Inflammatory macrophage treated with lipopolysaccharide for 1 hour (primary cell): Measurements from ENCODE around the gene VIPR2.

Experiments
- DNase-seq, 2 donors: peaks; one replicate each; pipeline ENCODE4 v3.0.0-alpha.2; 2020 to 2022

Gene VIPR2

DNA sequence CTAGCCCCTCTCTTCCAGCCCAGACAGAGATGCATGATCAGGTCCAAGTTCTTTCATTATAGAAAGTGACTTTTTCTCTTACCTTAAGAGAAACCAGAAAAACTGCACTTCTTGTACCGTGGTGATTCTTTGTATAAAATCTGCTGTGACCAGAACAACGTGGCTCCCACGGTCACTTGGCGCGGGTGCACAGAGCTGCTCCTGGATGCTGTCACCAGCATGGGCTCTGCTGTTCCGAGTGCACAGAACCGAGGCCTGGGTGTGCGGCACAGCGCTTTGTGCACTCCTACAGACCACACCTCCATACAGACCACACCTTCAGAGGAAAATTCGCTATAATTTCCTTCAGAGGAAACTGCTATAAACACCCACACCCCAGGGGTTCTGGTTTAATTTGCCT lies 26.0 kb downstream of the VIPR2 start:
- no peak for DNase-seq

DNA sequence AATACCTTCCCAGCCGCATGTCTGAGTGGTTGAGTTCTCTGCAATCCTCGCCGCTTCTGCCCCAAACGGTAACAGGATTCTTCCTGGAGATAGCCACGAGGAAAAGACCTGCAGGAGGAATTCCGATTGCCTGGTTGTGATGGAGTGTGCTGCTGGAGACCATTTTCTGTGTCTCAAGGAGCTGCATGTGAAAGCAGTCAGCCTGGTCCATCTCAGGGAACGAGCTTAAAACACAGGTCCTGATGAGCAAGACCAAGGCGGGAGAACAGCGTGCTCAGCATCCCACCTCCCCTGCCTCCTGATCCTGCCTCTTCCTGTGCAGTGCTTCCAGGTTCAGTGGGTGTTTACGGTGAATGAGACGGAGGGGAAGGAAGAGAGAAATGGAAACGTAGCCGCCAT lies 26.5 kb downstream of the VIPR2 start:
- DNase-seq, result no peak

DNA sequence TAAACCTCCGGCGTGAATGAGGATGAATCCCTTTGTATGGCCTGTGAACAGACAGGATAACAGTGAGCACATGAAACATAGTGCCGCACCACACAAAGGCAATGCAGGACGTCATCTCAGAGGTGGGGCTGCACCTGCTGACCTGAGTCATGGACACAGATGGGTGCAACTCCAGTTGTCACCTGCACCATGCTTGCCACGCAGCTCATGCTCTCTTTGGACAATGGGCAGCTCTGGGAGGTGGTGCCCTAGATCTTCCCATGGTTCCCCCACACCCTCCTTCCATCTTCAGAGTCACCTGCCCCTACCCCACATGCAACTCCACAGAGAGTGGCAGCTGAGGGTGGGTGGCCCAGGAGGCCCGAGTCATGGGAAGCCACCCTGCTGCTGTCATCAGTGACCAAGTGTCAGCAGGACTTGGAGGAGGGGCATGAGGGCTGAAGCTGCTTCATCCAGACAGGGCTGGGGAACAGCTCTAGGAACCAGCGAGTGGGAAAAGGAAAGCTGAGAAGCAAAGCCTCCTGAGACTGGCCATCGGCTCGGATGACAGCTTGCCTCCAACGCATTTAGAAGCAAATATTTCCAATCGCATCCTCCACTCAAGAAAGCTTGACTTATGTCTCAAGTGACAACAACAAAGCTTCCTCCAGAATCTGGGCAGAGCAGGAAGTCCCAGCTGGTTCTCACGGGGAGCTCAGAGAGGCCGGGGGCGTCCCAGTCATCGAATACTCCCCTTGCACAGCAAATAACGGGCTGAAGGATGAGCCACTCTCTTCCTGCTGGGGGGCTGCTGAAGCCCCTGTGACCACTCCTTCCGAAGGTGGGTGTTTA lies 27.1 kb downstream of the VIPR2 start:
- DNase-seq, result no peak

DNA sequence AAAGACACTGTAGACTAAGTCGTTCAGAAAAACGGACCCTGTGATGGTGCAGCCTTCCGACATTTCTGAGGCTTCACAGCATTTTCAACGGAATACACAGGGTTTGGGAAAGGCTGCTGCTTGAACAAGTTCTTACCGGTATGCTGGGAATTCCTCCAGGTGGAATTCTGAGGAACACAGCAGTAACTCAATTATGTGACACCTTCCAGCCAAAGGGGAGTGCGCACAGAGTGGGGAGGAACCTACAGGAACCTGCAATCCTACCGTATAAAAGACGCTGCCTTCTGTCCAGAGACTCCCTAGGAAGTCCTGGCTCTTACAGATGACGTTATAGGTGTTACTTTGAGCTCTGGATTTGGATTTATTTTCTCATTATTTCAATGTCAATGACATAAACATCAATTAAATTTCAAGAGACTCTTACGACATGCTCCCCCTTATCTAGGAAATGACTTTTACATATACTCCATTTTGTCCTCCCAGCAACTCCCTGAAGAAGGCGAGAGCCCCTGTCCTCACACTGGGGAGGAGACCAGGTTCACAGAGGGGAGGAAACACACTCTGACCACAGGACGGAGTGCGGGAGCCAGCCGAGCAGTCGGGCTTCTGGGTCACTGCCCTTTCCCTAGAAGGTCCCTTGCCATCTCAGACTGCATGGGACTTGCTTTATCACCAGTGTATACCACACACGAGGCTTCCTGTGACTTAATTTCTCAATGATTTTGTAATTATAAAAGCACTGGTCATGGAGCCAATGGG lies 27.9 kb downstream of the VIPR2 start:
- DNase-seq, result no peak

DNA sequence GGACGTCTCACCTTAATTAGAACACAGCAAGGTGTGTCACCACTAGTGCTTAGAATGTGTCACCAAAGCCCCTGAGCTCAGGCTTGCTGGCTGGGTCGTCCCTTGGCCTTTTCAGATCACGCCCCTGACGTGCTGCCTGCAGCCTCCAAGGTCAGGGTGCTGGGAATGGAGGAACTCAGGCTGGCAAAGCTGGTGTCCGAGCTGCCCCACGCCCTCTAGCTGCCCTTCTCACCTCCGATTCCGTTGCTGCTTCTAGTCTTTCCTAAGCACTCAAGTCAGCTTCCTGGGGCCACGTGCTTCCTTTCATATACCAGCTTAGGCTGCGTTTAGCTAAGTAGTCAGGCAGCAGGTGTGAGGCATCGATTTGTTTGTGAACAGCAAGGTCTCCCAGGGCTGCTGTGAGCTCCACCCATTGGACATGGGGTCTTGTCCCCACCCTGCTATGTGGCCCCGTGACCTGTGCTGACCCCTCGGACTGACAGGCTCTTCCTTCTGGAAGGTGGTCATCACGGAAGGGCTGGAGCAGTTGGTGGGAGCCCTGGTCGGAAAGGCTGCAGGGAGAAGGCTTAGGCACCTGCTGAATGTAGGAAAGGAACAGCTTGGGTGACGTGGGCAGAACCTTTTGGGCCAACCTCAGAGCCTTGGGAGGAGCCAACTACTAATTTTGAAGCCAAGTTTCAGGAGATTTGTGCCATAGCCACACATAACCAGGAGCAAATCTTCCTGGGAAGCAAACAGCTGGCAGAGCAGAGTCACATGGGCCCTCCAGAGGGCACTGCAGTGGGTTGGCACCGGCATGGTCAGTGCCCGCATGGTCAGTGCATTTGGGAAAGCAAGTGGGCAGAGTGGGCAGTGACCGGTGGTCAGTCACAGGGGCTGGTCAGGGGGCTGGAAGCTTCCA lies 28.8 kb downstream of the VIPR2 start:
- no peak for DNase-seq

DNA sequence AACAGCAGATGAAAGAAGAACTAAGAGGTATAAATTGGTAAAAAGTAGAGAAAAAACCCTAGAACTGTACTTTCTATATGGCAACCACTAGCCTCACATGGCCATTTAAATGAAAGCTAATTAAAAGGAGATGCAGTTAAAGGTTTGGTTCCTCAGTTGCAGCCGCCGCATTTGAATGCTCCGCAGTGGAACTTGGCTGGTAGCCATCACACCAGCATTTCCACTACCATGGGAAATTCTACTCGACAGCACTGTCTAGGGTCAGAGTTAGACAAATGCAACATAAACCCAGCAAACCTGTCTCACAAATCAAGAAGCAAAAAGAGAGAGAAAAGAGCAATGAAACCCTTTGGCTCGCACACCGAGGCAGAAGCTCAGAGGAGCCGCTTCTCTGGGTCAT lies 29.7 kb downstream of the VIPR2 start:
- no peak for DNase-seq

DNA sequence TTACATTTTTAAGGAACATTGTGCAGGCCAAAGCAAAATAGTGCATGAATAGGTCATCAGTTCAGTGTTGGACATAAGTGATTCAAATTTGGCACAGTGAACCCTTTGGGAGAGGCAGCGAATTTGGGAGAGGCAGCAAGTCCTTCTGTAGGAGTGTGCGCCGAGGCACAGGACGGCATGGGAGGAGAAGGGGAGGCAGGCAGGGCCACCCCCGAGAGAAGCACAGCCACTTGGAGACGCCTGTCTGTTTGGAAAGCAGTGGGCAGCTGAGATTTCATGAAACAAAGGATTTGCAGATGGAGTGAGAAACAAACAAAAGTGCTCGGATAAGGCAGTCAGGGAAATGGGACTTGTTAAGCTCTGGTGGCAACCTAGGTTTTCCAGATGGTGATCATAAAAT lies 30.6 kb downstream of the VIPR2 start:
- DNase-seq, result no peak

DNA sequence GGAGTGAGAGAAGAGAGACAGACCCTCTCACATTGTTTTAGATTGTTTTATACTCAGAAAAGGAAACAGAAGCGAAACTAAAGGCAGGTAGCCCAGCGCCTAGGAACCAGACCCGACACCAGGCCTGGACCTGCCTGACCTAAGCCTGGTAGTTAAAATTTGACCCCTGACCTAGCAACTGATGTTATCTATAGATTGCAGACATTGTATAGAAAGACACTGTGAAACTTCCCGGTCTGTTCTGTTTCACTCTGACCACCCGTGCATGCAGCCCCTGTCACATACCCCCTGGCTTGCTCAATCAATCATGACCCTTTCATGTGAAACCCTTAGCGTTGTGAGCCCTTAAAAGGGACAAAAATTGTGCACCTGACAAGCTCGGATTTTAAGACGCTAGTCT lies 31.6 kb downstream of the VIPR2 start:
- DNase-seq, result no peak

DNA sequence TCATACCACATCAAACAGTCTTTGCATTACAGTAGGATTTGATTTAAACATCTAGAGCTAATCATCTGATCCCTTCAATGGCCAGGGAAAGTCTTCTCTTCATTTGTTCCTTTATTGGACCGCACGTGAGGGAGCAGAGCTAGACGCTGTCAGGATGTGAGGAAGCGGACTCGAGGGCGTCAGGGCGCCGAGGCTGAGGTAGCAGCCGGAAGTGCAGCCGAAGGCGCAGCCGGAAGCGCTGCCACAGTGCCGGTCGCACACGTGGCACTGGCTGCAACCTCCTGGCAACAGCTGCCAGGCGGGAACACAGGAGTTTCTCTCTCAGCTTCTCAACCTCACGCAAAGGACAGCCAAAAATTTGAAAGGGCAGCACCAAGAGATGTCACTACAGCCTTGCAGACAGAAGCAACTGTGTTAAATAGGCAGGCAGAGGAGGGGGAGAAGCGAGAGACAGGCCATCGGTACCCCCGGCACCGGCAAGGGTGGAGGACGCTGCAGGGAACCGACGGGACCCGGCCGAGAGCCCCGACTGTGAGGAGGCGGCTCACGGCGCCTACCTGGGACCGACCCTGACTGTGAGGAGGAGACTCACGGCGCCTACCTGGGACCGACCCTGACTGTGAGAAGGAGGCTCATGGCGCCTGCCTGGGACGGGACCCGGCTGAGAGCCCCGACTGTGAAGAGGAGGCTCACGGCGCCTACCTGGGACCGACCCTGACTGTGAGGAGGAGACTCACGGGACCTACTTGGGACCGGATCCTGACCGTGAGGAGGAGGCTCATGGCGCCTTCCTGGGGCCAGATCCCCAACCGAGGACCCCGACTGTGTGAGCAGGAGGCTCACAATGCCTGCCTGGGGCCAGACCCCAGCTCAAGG lies 32.3 kb downstream of the VIPR2 start:
- no peak for DNase-seq

DNA sequence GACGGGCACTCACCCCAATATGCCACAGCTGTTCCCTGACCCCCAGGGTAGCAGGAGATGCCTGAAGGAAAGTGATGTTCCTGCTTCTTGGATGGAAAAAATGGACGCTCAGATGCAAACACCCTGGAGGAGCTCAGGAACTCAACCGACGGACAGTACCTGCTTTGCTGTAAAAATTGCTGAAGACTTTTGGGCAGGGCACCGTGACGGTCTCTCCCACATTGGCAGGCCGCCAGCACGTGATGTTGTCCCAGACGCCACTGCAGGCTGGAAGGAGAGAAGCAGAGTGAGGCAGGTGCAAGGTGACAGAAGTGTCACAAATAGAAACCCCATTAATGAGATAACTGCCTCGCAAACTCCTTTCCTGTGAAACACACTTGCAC lies 35.0 kb downstream of the VIPR2 start:
- no peak for DNase-seq

DNA sequence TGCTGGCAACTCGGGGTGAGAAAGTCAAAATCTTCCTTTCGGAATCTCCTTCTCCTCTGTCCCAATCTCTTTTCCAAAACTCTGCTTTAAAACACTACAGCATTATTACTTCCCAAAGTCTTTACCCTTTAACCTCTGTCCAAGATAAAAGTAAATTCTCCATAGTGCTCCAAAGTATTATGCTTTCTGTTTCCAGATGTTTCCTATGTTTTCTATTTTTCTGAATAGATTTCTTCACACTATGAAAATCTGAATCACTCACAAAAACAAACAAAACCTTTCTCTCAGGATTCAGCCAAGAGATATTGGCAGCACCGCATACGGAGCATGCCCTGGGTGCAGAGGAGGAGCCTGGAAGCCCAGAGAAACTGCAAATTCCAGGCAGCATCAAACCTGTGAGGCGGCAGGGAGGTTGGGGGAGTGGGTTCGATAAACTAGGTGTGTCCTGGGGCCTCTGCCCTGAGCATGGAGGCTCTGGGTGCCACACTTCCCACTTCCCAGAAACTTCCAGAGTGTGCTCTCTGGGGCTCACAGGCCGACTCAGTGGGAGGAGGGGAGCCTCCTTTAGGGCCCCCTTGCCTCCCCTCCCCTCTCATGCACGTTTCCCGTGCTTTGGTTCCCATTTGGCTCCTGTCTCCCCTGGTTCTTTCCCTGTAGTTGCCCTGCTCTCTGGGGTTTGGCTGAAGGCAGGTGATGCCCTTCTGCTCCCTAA lies 35.6 kb downstream of the VIPR2 start:
- no peak for DNase-seq

DNA sequence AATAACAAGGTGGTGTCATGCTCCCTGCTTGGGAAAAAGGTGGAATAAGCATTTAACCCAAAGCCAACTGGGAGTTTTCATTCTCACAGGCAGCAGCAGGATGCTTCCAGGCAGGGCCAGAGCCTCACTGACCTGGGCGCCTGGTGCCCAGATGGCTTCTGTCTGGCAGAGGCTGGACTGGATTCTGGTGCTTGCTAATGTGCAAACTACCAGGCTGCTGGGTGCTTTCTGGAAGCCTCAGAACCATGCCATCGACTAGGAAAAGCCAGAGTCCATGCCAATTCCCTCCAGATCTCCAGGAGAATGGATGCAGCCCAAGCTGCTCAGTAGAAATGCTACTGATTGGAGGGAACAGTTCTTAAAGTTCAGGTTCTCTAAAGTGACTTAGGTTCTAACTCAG lies 36.2 kb downstream of the VIPR2 start:
- no peak for DNase-seq

DNA sequence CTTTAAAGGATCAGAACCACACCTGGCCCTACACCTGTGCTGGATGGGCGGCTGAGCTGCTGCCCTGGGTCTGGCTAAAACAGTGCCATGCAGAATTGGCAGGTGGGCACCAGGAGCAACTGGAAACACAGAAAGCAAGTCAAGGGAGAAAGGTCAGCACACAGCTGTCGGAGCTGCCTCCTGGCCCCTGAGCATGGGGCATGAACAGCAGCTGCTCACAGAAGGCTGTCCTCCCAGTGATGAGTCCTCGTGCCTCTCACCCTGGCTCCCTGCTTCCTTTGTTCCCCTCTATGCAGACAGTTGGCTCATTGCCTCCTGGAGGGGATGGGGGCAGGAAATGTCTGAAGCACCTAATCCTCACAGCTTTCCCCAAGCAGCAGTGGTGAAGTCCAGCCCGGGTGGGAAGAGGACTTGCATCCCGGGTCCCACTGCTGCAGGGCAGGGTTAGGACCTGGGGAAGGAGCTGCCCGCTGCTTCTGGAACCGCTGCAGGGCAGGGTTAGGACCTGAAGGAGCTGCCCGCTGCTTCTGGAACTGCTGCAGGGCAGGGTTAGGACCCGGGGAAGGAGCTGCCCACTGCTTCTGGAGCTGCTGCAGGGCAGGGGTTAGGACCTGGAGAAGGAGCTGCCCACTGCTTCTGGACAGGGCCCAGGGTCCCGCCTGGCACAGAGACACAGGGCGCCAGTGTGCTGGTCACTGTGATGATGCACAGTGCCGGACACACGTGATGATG lies 37.3 kb downstream of the VIPR2 start:
- DNase-seq, result no peak

DNA sequence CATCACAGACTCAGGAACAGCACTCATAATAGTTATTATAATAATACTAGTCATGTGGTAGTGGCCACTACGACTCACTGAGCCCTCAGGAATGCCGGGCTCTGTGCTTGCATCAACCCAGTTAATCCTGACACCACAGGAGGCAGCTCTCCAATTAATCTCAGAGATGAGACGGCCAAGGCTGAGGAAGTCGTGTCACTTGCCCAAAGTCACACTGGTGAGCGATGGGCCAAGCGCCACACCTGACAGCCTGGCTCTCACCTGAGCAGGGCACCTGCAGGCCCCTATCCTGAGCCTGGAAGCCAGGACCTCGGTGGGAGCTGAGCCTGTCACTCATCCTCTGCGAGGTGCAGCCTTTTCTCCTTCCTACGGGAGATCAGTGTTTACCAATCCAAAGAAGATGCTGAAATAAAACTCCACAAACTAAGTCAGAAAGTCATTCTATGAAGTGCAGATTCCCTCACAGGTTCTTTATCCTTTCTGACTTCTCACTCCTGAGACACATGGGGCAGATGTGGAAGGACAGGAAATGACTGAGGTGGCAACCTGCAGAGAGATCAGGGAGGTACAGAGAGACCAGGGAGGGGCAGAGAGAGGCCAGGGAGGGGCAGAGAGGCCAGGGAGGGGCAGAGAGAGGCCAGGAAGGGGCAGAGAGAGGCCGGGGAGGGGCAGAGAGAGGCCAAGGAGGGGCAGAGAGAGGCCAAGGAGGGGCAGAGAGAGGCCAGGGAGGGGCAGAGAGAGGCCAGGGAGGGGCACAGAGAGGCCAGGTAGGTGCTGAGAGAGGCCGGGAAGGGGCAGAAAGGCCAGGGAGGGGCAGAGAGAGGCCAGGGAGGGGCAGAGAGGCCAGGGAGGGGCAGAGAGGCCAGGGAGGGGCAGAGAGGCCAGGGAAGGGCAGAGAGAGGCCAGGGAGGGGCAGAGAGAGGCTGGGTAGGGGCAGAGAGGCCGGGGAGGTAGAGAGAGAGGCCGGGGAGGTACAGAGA lies 38.5 kb downstream of the VIPR2 start:
- DNase-seq, result no peak

DNA sequence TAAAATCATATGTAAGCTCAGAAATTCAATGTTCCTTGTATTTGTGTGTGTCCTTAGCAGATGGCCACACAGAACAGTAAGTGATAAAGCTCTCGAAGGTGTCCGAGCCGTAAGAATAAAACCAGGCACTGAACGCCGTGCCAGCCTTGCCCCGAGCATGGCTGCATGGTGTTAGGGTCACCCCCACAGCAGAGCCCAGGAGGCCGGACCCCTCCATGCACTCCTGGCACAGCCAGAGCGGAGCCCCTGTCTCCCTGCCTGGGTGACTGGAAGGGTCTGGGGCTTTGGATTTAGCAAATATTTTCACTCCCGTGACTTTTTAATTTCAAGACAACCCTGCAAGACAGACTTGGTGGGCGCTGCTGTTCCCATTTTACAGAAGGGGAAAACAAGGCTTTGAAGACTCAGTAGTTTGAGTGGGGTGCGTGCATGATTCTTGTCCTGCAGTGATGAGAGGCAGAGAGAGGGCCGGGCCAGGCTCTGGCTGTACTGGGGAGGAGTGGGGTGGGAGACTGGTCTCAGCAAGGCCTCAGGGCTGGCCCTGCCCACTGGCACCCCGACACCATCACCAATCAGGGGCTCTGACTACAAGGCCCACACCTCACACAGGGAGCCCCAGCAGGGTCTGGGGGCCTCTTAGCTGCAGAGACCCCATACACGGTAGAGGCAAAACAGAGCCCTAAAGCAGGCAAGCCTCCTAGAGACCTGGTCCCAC lies 39.4 kb downstream of the VIPR2 start:
- no peak for DNase-seq

DNA sequence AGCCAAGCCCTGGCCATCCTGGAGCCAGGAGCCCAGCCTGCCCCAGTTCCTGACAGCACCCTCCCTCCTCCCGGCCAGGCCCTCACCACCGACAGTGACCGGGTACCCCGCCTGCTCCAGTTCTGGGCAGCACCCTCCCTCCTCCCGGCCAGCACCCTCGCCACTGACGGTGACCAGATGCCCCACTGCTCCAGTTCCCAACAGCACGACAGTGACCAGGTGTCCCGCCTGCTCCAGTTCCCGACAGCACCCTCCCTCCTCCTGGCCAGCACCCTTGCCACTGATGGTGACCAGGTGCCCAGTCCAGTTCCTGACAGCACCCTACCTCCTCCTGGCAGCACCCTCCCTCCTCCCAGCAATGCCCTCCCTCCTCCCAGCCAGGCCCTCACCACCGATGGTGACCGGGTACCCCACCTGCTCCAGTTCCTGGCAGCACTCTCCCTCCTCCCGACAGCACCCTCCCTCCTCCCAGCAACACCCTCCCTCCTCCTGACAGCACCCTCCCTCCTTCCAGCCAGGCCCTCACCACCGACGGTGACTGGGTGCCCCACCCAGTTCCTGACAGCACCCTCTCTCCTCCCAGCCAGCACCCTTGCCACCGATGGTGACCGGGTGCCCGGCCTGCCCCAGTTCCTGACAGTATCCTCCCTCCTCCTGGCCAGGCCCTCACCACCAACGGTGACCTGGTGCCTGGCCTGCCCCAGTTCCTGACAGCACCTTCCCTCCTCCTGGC lies 40.3 kb downstream of the VIPR2 start:
- DNase-seq, result no peak

DNA sequence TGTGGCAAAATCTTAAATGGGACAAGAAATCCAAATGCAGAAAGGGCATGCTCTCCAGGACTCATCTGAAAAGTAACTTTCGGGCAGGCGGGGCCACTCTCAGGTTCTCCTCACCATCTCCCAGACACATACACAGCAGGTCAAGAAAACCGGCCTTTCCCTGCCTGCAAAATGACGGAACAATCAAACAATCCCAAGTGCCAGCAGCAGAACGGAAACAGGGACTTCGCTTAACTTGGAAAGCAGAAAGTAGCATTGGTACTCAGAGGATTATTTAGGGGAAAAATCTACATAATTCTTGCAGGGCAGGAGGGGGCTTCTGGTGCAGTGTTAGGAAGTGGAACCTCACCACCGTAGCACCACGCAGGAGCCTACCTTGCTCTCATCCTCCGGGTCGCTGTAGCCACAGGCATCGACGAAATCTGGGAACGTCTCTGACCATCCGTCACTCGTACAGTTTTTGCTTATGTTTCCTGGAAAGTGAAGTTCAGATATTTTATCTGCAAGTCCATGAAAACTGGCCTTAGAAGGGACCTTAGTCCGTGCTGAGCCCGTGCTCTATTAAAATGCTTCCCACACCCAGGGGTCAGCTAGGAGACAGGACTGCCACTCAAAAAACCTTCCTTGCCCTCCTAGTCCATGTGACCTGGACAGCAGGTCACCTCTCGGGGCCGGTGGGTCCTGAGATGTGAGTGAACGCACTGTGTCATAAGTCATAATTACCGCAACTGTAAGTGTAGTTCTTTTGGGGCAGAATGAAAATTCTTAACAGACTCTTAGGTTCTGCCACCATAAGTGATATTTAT lies 41.1 kb downstream of the VIPR2 start:
- DNase-seq, result no peak
